Left forelimb (tissue), 1 donor: ENCODE measurements around the gene SRGAP2C.
"Not testable (repeated sequence)": the region's sequence is repeated elsewhere in the genome, so short reads cannot be mapped to it uniquely, and the experiment has no call there.

Experiments used
- DNase-seq: peaks from one replicate; pipeline ENCODE4 v3.0.0-alpha.2; 2018; ENCODE audit warnings: low spot score

Gene SRGAP2C

GRCh38 chr1:121337958-121338357 is 153.2 kb downstream of the SRGAP2C start:
- DNase-seq: not testable (repeated sequence)

GRCh38 chr1:121339611-121340010 is 154.8 kb downstream of the SRGAP2C start:
- not testable (repeated sequence) for DNase-seq

GRCh38 chr1:121343311-121343906 is 158.6 kb downstream of the SRGAP2C start:
- not testable (repeated sequence) for DNase-seq

GRCh38 chr1:121344355-121344754 is 159.6 kb downstream of the SRGAP2C start:
- DNase-seq: not testable (repeated sequence)

- not testable (repeated sequence) for DNase-seq
Observed at GRCh38 chr1:121346654-121347053, 161.9 kb downstream of the SRGAP2C start.

- DNase-seq: peak; percentile 20
Observed at GRCh38 chr1:121347476-121347875, 162.7 kb downstream of the SRGAP2C start.

- DNase-seq: not testable (repeated sequence)
Observed at GRCh38 chr1:121348115-121348514, 163.3 kb downstream of the SRGAP2C start.

GRCh38 chr1:121349332-121349967 is 164.7 kb downstream of the SRGAP2C start:
- not testable (repeated sequence) for DNase-seq

- not testable (repeated sequence) for DNase-seq
Observed at GRCh38 chr1:121355711-121356420, 171.1 kb downstream of the SRGAP2C start.

GRCh38 chr1:121356819-121357218 is 172.0 kb downstream of the SRGAP2C start:
- not testable (repeated sequence) for DNase-seq

- not testable (repeated sequence) for DNase-seq
Observed at GRCh38 chr1:121360531-121360930, 175.8 kb downstream of the SRGAP2C start.

- not testable (repeated sequence) for DNase-seq
Observed at GRCh38 chr1:121361451-121362233, 176.9 kb downstream of the SRGAP2C start.

GRCh38 chr1:121362234-121362883 is 177.6 kb downstream of the SRGAP2C start:
- DNase-seq: not testable (repeated sequence)

- not testable (repeated sequence) for DNase-seq
Observed at GRCh38 chr1:121365316-121365715, 180.5 kb downstream of the SRGAP2C start.

- not testable (repeated sequence) for DNase-seq
Observed at GRCh38 chr1:121365723-121366122, 180.9 kb downstream of the SRGAP2C start.

- not testable (repeated sequence) for DNase-seq
Observed at GRCh38 chr1:121366171-121366570, 181.4 kb downstream of the SRGAP2C start.

- not testable (repeated sequence) for DNase-seq
Observed at GRCh38 chr1:121368910-121369309, 184.1 kb downstream of the SRGAP2C start.

- DNase-seq: not testable (repeated sequence)
Observed at GRCh38 chr1:121369959-121370358, 185.2 kb downstream of the SRGAP2C start.

GRCh38 chr1:121374851-121375367 is 190.1 kb downstream of the SRGAP2C start:
- not testable (repeated sequence) for DNase-seq

- not testable (repeated sequence) for DNase-seq
Observed at GRCh38 chr1:121376986-121377385, 192.2 kb downstream of the SRGAP2C start.

- DNase-seq: not testable (repeated sequence)
Observed at GRCh38 chr1:121378757-121379156, 194.0 kb downstream of the SRGAP2C start.
